ENCODE data around the gene SLC37A1. TPM values are rescaled to one million over a fixed set of nuclear protein-coding genes. Genes with fewer than 3 reads are reported as not detected.
A peak's percentile ranks its signal among the peaks of the same experiment; 100 is the strongest.

SLC37A1 gene
- total RNA-seq, 2 experiments from 2014 or later = 18.9 to 19.2 TPM

DNA sequence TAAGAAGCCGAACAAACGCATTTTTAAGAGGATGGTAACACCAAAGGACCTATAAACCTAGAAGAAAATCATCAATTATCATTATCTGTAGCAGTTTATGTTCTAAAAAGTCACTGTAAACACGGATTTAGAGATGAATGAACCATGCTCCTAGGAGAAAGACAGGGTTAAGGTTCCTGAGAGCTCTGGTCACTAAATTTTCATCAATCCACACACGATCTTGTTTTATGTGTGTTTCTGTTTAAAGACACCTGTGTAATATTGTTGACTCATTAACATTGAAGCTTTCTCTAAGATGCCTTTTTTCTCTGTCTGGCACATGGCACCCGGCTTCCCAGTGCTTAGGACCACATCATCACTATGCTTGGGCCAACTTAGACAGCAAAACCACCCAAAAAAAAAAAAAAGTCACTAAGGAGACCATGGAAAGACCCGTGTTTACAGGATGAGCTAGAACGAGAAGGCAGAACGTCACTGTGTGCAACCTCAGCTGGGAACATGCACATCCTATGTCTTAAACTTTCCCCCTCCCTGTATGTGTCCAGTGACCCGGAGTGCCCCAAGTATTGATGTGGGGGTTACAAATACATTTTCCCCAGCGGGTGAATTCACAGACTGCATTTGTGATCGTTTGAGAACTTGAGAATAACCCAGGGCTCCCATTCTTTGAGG, 84.0 kb downstream of the SLC37A1 start:
- ChIA-PET CTCF (no interaction called here), POLR2A (interaction anchor here (0.6 kb wide), 1 partner anchor 370 kb away, joined by 3 read pairs; no protein-coding TSS in a partner anchor)
- peaks cover 2% of the 10 kb centered on the region for H3K4me1 Mint-ChIP-seq (ENCODE audit: low read depth)
- H3K27ac Mint-ChIP-seq = no peak overlapping the region
- no peaks in the 10 kb centered on the region for H3K36me3 Mint-ChIP-seq (ENCODE audit: low read depth)
- H3K27me3 Mint-ChIP-seq (ENCODE audit: low read depth) = peaks cover 5% of the 10 kb centered on the region
- H3K9me3 Mint-ChIP-seq (ENCODE audit: insufficient read depth) = no peaks in the 10 kb centered on the region
- no peak overlapping the region for H3K4me3 Mint-ChIP-seq
- DNase-seq (no peak), ATAC-seq (no peak)

DNA sequence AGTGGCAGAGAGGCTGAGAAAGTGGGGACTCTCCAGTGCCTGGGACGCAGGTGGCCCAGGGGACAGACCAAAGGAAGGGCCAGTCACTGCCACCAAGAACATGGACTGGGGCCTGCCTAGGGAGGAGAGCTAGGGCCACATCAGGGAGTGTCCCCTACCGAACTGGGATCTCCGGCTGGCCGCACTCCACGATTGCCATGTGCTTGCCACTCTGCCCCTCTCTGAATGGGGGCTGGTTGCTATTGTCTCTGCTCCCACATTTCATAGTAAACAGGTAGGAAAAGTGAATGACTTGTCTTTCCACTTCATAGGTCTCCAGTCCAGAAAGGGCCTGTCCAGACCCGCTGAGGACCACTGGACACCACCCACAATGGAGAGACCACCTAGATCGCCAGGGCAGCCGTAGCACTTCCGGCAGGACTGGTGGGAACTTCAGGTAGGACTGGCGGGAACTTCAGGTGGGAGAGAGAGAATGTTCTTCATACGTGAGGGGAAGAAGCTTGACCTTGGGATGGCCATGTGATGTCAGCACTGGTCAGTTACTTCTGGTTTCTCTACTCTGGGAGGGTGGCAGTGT, 84.6 kb downstream of the SLC37A1 start:
- Mint-ChIP-seq H3K4me1 (ENCODE audit: low read depth) (peaks cover under 1% of the 10 kb centered on the region), H3K4me3 (no peak overlapping the region), H3K9me3 (ENCODE audit: insufficient read depth) (no peaks in the 10 kb centered on the region), H3K36me3 (ENCODE audit: low read depth) (no peaks in the 10 kb centered on the region), H3K27me3 (ENCODE audit: low read depth) (peaks cover 5% of the 10 kb centered on the region), H3K27ac (peak overlapping the region; percentile 42)
- ChIA-PET POLR2A (interaction anchor here (0.6 kb wide), 1 partner anchor 370 kb away, joined by 3 read pairs; no protein-coding TSS in a partner anchor), CTCF (no interaction called here)
- DNase-seq (no peak), ATAC-seq (no peak)

DNA sequence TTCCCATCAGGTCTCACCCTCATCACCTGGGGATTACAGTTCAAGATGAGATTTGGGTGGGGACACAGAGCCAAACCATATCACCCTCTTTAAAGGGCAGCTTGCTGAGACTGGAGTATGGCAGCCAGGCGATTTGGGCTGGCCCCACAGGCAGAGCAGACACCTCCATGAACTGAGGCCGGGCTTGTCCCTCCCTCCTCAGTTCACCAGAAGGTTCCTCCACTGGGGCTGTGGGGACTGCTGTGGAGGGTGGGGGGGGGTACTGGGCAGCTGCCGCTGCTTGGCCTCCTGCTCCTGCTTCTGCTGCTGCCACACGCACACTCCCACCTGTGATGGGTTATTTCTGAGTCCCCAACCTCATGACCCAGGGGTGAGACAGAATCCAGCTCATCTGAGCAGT, 85.8 kb downstream of the SLC37A1 start:
- ChIA-PET POLR2A (no interaction called here), CTCF (no interaction called here)
- Mint-ChIP-seq H3K4me1 (ENCODE audit: low read depth) (no peaks in the 10 kb centered on the region), H3K27ac (no peak overlapping the region), H3K36me3 (ENCODE audit: low read depth) (peaks cover 1% of the 10 kb centered on the region), H3K4me3 (no peak overlapping the region), H3K9me3 (ENCODE audit: insufficient read depth) (peaks cover 6% of the 10 kb centered on the region), H3K27me3 (ENCODE audit: low read depth) (peaks cover 10% of the 10 kb centered on the region)
- no peak for ATAC-seq
- no peak for DNase-seq

DNA sequence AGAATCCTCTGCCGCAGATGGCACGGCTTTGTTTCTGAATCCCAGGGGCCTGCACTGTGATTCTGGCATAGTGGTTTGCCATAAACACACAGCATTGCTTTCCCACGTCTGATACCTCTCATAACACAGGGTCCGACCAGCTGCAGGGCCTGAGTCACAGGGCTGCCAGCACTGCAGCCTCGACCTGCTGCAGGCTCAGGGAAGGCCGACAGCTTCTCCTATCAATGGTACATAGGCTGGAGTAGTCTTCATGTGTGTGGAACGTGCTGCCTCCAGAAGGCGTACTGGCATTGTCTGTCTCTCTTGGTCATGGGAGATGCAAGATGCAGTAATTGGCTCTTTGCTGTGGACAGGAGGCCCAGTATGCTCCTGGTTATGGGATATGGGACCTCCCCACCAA, 86.3 kb downstream of the SLC37A1 start:
- peaks cover 6% of the 10 kb centered on the region for H3K9me3 Mint-ChIP-seq (ENCODE audit: insufficient read depth)
- H3K27me3 Mint-ChIP-seq (ENCODE audit: low read depth) = peaks cover 10% of the 10 kb centered on the region
- POLR2A ChIA-PET = no interaction called here
- H3K4me1 Mint-ChIP-seq (ENCODE audit: low read depth) = no peaks in the 10 kb centered on the region
- CTCF ChIA-PET = no interaction called here
- H3K4me3 Mint-ChIP-seq = no peak overlapping the region
- no peak overlapping the region for H3K27ac Mint-ChIP-seq
- peaks cover 1% of the 10 kb centered on the region for H3K36me3 Mint-ChIP-seq (ENCODE audit: low read depth)
- ATAC-seq = no peak
- DNase-seq = no peak

DNA sequence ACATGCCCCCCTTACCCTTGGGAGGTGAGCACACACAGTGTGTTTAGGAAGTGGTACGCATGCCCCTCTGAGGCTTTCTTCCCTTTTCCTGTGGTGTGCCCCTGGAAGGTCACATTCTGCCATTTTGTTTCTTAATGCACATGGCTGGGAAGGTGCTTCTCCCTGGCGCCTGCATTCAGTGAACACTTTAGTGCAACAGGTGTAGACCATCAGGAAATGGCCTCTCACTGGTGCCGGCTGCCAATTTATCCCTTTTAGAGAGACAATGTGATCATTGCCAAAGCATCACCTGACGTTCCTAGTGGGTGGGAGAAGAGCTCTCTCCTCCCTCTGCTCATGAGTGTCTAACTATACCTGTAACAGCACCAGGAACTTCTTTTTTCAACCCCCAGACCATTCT, 88.0 kb downstream of the SLC37A1 start:
- Mint-ChIP-seq H3K4me1 (ENCODE audit: low read depth) (no peaks in the 10 kb centered on the region), H3K9me3 (ENCODE audit: insufficient read depth) (peaks cover 10% of the 10 kb centered on the region), H3K27ac (no peak overlapping the region), H3K4me3 (no peak overlapping the region), H3K36me3 (ENCODE audit: low read depth) (peaks cover 1% of the 10 kb centered on the region), H3K27me3 (ENCODE audit: low read depth) (peaks cover 11% of the 10 kb centered on the region)
- ATAC-seq (no peak), DNase-seq (no peak)
- CTCF ChIA-PET = interaction anchor here (1.4 kb wide), 1 partner anchor 9 kb away, joined by 4 read pairs; no protein-coding TSS in a partner anchor
- POLR2A ChIA-PET = no interaction called here

DNA sequence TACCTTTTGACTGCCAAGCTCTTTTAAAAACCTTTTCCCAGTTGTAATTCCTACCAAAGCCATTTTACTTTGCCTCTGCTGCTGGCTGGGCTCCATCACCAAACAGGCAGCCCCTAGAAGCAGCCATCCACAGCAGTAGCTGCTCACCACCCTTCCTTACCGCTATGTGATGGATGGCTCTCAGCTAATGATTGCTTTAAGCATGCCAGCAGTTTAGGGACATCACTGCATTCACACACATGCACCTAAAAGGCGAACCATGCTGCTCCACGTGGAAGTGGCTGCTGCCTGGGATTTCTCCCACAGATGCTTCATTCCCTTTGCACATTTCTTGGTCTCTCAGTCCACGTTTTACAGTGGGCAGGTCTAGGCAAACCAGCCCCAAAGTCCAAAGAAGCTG, 93.5 kb downstream of the SLC37A1 start:
- Mint-ChIP-seq H3K27ac (no peak overlapping the region), H3K36me3 (ENCODE audit: low read depth) (peaks cover 1% of the 10 kb centered on the region), H3K4me1 (ENCODE audit: low read depth) (peaks cover 4% of the 10 kb centered on the region), H3K4me3 (no peak overlapping the region), H3K9me3 (ENCODE audit: insufficient read depth) (peaks cover 18% of the 10 kb centered on the region), H3K27me3 (ENCODE audit: low read depth) (peaks cover 15% of the 10 kb centered on the region)
- ChIA-PET POLR2A (no interaction called here), CTCF (interaction anchor here (1.5 kb wide), 1 partner anchor 14 kb away, joined by 6 read pairs; no protein-coding TSS in a partner anchor)
- ATAC-seq (no peak), DNase-seq (no peak)

DNA sequence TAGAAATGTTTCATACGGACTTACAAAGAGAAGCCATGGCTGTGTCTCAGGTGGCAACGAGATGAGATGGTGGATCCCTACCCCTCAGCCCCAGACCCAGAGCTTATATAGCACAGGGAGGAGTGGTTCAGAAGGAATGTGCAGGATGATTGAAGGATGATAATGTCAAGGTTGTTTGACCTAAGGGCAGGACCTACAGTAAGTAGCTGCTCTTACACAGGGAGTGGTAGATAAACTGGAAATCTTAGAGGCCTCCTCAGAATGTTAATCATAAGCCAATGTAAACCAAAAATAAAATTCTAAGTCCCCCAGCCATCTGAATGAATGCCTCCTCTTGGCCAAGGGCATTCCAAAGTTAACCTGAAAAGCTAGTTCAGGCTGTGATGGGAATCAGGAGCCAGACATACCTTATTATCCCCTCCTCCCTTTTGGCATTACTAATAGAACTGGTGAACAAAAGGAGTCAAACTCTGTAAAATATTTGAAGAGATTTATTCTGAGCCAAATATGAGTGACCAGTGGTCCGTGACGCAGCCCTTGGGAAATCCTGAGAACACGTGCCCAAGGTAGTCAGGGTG, 94.0 kb downstream of the SLC37A1 start:
- POLR2A ChIA-PET = no interaction called here
- H3K27me3 Mint-ChIP-seq (ENCODE audit: low read depth) = peaks cover 15% of the 10 kb centered on the region

DNA sequence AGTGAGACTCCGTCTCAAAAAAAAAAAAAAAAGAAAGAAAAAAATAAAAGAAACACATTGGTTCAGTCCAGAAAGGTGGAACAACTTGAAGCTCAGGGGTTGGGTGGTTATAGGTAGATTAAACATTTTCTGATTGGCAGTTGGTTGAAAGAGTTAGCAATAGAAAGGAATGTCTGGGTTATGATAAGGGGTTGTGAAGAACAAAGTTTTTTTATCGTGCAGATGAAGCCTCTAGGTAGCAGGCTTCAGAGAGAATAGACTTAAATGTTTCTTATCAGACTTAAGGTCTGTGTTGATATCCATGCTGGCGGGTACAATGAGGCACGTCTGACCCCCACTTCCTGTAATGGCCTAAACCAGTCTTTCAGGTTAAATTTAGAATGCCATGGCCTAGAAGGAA, 94.8 kb downstream of the SLC37A1 start:
- CTCF ChIA-PET = interaction anchor here (1.5 kb wide), 1 partner anchor 15 kb away, joined by 6 read pairs; no protein-coding TSS in a partner anchor
- Mint-ChIP-seq H3K9me3 (ENCODE audit: insufficient read depth) (peaks cover 24% of the 10 kb centered on the region), H3K4me3 (no peak overlapping the region), H3K4me1 (ENCODE audit: low read depth) (peaks cover 4% of the 10 kb centered on the region), H3K27me3 (ENCODE audit: low read depth) (peaks cover 21% of the 10 kb centered on the region), H3K36me3 (ENCODE audit: low read depth) (peaks cover 1% of the 10 kb centered on the region), H3K27ac (no peak overlapping the region)
- DNase-seq (no peak), ATAC-seq (no peak)
- POLR2A ChIA-PET = no interaction called here

More for the DNA sequence above, 94.0 kb downstream of the SLC37A1 start:
- no peak for ATAC-seq
- Mint-ChIP-seq H3K4me3 (no peak overlapping the region), H3K4me1 (ENCODE audit: low read depth) (peaks cover 4% of the 10 kb centered on the region), H3K9me3 (ENCODE audit: insufficient read depth) (peaks cover 22% of the 10 kb centered on the region), H3K36me3 (ENCODE audit: low read depth) (peaks cover 1% of the 10 kb centered on the region), H3K27ac (no peak overlapping the region)
- CTCF ChIA-PET = interaction anchor here (1.5 kb wide), 1 partner anchor 14 kb away, joined by 6 read pairs; no protein-coding TSS in a partner anchor
- no peak for DNase-seq

DNA sequence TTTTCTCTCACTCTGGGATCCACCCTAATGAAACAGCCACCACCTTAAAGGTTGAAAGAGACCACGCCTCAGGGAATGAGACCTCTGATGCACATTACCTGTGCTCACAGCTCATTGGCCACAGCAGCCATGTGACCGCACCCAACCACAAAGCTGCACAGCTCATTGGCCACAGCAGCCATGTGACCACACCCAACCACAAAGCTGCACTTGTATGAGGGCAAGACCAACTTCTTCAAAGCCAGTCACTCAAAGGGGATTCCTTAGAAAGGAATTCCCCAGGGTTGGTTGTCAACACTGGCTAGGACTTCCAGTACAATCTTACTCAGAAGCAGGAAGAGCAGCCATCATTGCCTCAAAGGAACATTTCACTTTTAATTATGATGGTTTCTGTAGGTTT, 96.2 kb downstream of the SLC37A1 start:
- peak; percentile 52 for ATAC-seq
- H3K27me3 Mint-ChIP-seq (ENCODE audit: low read depth) = peaks cover 18% of the 10 kb centered on the region
- ChIA-PET CTCF (no interaction called here), POLR2A (no interaction called here)
- H3K36me3 Mint-ChIP-seq (ENCODE audit: low read depth) = no peaks in the 10 kb centered on the region
- peaks cover 19% of the 10 kb centered on the region for H3K9me3 Mint-ChIP-seq (ENCODE audit: insufficient read depth)
- no peak overlapping the region for H3K27ac Mint-ChIP-seq
- peaks cover 4% of the 10 kb centered on the region for H3K4me1 Mint-ChIP-seq (ENCODE audit: low read depth)
- DNase-seq = peak; percentile 68
- no peak overlapping the region for H3K4me3 Mint-ChIP-seq

DNA sequence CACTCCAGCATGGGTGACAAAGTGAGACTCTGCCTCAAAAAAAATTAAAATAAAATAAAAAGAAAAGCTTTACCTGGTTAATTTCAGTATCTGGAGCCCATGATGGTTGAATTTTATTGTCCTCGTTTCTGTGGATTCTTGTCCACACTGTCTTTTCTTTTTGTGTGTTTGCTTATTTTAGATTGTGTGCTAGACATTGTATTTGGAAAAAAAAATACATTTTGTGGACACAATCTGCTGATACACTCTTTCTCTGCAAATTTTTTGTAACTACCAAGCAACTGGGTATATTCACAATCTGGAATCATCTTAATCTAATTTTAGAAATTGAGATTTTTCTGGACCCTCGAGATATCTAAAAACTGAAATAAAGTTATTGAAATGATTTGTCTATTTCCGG, 98.2 kb downstream of the SLC37A1 start:
- peaks cover 4% of the 10 kb centered on the region for H3K4me1 Mint-ChIP-seq (ENCODE audit: low read depth)
- no peak for ATAC-seq
- CTCF ChIA-PET = no interaction called here
- no peak overlapping the region for H3K27ac Mint-ChIP-seq
- peaks cover 17% of the 10 kb centered on the region for H3K27me3 Mint-ChIP-seq (ENCODE audit: low read depth)
- H3K4me3 Mint-ChIP-seq = no peak overlapping the region
- DNase-seq = no peak
- no peaks in the 10 kb centered on the region for H3K36me3 Mint-ChIP-seq (ENCODE audit: low read depth)
- peaks cover 14% of the 10 kb centered on the region for H3K9me3 Mint-ChIP-seq (ENCODE audit: insufficient read depth)
- POLR2A ChIA-PET = no interaction called here

DNA sequence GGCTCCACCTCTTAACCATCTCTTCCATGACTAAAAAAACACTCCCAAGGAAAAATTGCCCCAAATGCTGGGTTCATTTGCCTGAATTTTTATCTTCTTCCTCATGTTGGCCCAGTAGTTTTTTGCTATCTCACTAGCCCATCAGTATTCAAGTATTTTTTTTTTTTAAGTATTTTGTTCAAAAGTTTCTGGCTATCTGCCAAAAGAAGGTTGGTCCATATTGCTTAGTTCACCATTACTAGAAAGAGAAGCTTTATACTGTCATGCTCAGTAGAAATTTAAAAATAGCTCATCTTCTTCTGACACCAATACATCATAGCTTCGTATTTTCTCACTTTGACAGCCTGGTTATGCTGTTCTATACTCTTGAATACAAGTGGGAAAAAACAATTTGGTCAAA, 98.7 kb downstream of the SLC37A1 start:
- POLR2A ChIA-PET = no interaction called here
- CTCF ChIA-PET = no interaction called here
- Mint-ChIP-seq H3K27ac (no peak overlapping the region), H3K36me3 (ENCODE audit: low read depth) (no peaks in the 10 kb centered on the region), H3K4me3 (no peak overlapping the region), H3K27me3 (ENCODE audit: low read depth) (peaks cover 16% of the 10 kb centered on the region), H3K9me3 (ENCODE audit: insufficient read depth) (peaks cover 14% of the 10 kb centered on the region), H3K4me1 (ENCODE audit: low read depth) (peaks cover 4% of the 10 kb centered on the region)
- DNase-seq (no peak), ATAC-seq (no peak)

DNA sequence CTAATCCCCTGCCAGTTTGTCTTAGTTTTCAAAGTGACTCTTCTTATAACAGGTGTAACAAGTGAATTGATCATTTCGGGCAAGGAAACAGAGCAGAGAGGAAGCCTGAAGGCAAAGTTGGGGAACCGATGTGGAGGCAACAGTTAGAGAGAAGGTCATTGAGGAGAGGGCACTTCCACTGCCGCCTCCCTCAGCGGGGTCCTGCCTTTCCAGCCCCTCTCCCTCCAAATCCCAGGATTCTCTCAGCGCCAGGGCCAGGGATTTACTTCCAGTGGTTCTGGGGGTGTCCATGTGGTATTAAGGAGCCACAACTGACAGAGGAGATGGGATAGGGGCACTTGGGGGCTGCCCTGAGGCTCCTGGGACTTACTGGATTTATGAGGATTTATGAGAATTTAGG, 100.1 kb downstream of the SLC37A1 start:
- no peak overlapping the region for H3K4me3 Mint-ChIP-seq
- H3K36me3 Mint-ChIP-seq (ENCODE audit: low read depth) = no peaks in the 10 kb centered on the region
- H3K27me3 Mint-ChIP-seq (ENCODE audit: low read depth) = peaks cover 21% of the 10 kb centered on the region
- ChIA-PET POLR2A (no interaction called here), CTCF (no interaction called here)
- H3K4me1 Mint-ChIP-seq (ENCODE audit: low read depth) = peaks cover 4% of the 10 kb centered on the region
- DNase-seq (no peak), ATAC-seq (no peak)
- H3K27ac Mint-ChIP-seq = no peak overlapping the region
- H3K9me3 Mint-ChIP-seq (ENCODE audit: insufficient read depth) = peaks cover 14% of the 10 kb centered on the region

Data from activated CD8-positive, alpha-beta T cell treated with anti-CD3 and anti-CD28 coated beads, Interleukin-2, amount 10 ng/mL, durations not matched to agents 7 days and 5 days (primary cell).